ENCODE measurements around the gene ABHD2.

The ABHD2 gene

DNA sequence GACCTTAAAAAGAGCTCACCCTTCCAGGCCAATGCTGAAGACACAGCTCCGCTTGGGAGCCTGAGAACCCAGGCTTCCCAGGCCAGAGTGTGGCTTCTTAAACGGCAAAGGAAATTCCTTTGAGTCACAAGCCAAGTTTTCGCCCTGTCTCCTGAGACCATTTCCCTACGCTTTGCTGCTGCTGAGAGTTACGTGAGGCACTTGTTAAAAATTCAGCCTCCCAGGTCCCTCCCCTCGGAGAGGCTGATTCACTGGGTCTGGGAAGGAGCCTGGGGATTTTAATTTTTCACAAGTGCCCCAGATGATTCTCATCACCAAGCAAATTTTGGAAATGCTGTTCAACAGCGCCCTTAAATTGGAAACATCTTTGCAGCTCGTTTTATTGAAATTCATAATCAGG lies 107.6 kb downstream of the ABHD2 start:
- no peak for DNase-seq

DNA sequence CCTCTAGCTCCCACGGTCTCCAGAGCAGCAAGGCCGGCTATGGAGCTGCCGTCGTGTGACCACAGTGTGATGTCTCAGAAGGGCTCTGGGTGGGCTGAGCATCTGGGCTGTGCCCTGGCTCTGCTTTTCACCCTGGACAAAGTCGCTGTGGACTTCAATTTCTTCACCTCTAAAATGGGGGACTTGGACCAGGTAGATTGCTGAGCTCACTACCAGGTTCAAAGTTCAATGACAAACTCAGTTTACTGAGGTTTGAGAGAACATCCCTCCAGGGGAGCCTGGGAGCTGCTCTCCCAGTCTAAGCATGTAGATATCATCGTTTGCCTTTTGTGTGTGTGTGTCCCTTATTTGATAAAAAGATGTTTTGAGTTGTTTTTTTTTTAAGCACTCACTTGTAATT lies 108.0 kb downstream of the ABHD2 start:
- no peak for DNase-seq

DNA sequence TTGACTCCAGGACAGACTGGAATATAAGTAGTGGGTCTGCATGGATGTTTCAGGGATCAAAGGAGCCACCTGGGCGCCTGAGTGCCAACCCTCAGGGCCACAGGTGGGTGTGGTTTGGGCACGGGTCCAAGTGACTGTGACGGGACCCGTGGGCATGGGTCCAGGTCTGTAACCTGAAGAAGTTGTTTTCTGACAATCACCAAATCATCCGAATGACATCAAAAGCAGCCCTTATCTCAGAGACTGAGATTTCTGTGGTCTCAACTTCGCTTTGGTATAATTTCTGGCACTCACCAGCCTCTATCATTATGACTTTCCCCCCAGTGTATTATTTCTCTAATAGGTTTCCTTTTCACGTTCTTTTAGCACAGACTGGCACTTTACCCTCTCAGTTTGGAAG lies 108.7 kb downstream of the ABHD2 start:
- no peak for DNase-seq

DNA sequence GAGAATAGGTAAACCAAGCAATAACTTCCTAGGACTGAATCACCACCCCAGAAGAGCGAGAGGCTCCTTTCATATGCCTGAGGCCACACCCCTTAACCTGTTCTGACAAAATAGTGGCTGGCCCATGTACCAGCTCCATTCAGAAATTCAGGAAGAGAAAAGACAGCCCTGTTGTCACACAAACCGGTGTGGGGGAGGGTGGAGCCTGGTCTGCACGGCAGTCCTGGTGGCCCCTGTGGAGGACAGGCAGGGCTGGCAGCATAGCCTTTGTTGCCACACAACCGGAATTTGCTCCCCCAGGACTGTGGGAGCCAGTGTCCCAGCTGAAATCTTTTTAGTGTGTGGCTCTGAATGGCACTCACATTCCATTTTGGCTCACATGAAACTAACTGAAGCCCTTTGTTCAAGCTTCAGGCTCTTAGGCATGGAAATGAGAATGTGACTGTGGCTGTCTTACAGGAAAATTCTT lies 109.3 kb downstream of the ABHD2 start:
- no peak for DNase-seq

DNA sequence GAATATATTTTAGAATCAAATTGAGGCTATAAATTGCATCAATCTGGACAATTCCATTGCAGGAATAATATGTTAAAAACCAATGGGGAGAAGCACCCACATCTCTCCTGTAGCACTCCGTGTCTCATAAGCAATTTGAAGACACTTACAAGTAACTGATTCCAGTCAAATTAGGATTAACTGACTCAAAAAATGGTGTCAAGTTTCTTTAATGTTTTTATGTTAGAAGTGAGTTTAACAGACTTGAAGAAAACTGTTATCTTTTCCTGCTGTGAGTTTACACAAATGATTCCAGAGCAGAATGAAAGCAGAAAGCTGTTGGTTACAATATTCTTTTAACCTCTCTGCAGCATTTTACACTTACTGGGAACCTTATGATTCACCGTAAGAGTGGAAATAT lies 109.9 kb downstream of the ABHD2 start:
- DNase-seq: no peak

DNA sequence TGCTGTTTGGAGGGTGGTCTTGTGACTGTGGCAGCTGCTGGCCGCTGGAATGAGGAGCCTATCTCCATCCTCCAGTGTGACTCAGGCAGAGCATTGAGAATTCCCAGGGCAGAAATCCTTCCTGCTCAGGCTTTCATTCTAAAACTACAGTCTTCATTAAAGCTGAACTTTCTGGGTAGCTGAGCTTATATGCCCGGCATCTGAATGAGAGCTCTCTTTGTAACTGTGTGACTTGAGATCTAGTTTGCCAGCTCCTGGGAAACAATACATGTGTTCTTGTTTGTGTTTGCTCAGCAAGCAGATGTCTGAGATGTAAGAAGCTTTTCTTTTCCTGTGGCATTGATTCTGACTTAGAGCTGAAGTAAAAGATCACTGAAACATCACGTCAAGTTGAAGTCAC lies 110.7 kb downstream of the ABHD2 start:
- DNase-seq: no peak

DNA sequence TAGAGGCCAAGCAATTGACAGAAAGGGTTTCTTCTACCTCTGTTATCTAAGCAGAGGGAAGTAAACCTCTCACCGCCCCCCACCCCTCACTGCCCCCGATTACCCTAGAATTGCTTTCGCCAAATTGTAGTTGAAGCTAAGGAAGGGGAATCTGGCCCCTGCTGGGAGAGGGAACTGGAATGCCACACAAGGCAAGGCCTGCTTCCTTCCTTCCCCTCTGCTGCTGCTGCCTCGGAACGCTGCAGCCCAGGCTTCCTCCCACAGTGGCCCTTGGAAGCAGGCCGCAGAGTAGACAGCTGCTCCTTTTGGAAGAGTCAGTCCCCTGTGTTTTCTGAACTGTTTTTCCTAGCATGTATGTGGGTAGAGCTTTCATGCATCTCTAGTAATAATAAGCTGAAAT lies 111.5 kb downstream of the ABHD2 start:
- DNase-seq: peak; percentile 49

DNA sequence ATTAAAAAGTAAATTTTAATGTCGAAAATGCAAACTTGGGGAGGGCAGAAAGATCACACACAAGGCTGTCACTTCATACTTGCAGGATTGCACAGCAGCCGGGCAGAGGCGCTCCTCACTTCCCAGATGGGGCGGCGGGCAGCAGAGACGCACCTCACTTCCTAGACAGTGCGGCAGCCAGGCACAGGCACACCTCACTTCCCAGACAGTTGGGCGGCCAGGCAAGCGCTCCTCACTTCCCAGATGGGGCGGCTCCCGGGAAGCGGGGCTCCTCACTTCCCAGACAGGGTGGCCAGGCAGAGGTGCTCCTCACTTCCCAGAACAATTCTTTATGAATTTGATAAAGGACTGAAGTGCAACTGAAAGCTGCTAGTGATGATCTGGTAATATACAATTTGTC lies 111.9 kb downstream of the ABHD2 start:
- DNase-seq: no peak

DNA sequence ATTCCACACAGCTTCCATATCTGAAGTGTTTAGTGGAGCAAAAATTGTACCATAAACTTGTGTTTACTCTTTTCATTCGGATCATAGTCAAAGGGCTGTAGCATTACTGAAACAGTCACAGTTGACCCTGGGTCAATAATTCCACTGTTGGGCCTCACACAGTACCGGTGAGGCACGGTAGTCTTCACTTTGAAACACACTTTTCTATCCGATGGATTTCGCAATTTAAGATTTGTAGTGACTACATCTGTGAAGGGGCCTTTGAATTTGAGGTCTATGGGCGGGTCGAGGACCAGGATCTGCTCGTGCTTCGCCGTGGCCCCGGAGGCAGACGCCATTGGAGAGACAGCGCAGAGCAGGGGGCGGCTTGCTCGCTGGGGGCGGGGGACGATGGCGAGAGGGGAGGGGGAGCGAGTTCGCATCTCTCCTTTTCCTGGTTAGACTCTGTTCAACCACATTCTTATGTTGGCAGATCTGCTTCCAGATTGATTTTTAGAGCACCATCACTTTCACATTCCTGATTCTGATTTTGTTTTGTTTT lies 113.3 kb downstream of the ABHD2 start:
- DNase-seq: no peak

DNA sequence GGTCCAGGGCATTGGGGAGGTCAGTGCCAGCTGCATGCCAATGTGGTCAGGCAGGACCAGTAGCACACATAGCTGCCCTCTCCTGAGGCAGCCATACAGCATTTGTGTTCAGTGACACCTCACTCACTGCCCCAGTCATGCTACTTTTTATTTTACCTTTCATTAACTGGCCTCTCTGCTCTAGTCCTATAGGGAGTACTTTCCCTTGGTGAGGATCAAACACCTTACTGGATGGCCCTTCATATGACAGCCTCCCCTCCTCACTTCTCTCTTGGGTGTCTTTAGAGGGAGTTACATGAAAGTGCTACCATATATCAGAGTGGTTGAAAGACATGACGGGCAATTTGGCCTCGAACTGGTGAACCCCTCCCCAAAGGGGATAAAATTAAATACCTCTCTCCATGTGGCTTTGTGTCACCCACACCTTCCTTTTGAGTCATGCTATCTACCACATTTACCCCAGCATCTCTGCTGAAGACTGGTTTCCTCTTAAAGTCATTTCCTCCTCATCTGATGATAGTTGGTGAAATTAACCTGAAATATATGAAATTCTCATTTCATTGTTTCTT lies 115.5 kb downstream of the ABHD2 start:
- no peak for DNase-seq

DNA sequence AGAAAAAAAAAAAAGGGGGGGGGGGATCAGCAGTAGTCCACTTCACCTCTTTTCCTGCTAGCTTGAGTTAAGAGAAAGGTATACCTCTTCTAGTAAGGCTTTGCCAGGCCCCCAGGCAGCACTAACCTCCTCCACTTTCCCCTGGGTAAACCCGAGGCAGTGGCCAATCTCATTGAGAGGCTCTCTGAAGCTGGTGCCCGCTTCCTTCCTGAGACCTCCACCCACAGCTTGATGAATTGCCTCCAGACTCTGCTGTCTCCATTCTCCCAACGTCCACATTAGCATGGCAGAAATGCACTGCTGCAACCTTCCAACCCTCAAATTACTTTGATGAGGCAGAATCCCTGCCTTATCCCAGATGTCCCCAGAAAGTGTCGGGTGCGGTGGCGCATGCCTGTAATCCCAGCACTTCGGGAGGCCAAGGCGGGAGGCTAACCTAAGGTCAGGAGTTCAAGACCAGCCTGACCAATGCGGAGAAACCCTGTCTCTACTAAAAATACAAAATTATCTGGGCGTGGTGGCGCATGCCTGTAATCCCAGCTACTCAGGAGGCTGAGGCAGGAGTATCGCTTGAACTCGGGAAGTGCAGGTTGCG lies 117.8 kb downstream of the ABHD2 start:
- DNase-seq: no peak

DNA sequence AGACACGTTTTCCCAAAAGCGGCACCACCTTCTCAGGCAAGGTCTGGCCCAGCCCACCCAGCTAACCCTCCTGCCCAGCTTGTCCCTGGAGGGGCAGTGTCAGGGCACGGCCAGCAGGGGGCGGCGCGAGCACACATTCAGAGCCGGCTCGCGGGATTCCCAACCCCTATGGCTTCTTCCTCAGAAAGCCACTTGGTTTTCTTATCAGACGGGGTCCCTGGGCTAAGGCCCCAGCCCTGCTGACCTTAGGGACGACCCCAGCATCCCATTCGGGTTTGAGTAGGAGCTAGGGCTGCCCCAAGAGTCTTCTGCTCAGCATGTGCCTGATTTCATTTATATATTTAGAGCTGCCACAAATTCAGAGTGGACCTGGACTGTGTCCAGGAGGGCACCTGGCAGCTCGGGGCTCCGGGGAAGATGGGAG lies 118.7 kb downstream of the ABHD2 start:
- DNase-seq: peak; percentile 78

DNA sequence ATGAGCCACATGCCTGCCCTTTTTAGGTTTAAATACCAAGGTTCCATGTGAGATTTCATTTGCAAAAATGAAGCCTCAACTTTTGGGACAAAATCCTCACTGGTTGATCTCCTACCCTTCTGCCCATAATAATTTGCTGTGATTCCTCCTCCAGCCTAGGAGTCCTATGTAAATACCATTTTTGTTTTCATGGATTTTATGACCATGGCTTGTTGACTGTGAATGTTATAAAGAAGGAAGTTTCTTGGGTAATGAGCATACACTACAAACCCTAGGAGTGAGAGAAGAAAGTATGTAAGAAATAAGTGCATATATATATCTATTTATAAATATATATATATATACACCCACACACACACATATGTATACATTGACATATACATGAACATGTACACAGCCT lies 120.0 kb downstream of the ABHD2 start:
- no peak for DNase-seq

DNA sequence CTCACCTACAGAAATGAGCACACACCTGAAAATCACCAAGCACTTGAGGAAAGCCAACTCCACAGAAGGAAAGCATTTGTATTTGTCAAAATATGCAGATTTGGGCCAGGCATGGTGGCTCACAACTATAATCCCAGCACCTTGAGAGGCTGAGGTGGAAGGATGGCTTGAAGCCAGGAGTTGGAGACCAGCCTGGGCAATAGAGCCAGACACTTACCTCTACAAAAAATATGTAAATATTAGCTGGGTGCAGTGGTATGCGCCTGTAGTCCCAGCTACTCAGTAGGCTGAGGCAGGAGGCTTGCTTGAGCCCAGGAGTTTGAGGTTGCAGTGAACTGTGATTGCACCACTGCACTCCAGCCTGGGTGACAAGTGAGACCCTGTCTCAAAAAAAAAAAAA lies 120.8 kb downstream of the ABHD2 start:
- no peak for DNase-seq

DNA sequence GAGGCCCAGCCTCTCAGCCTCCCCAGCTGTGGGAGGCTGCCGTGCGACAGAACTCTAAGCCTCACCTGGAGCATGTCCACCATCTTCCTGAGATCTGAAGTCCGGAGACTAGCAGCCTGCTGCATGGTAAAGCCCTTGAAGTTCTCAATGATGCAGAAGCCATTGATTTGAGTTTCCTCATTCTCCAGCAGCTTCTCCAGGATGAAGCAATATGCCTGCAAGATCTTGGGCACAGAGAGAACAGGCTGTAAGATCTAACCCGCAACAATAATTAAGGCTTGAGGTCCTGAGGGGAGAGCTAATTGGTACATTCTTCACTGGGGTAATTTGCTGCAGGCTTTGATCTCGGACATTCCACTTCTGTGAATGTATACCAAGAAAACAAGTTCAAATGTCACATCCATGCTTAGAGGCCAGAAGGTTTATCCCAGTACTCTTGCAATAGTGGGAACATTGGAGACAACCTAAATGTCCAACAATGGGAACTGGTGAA lies 123.5 kb downstream of the ABHD2 start:
- no peak for DNase-seq

DNA sequence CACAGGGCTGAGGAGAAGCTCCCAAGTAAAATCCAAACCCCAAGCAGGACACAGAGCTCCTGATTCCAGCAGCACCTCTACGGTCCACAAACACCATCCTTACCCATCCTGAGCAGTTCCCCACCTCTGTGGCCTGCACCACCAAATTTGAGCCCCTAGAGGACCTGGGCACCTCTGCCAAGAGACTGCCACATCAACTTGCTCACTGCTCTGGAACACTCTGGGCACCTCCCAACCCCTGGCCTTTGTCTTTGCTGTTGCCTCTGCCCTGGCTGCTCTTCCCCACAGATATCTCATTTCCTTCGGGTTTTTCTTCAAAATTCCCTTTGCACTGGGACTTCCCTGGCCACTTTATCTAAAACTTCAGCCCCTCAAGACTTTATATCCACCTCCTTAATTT lies 127.4 kb downstream of the ABHD2 start:
- DNase-seq: no peak

DNA sequence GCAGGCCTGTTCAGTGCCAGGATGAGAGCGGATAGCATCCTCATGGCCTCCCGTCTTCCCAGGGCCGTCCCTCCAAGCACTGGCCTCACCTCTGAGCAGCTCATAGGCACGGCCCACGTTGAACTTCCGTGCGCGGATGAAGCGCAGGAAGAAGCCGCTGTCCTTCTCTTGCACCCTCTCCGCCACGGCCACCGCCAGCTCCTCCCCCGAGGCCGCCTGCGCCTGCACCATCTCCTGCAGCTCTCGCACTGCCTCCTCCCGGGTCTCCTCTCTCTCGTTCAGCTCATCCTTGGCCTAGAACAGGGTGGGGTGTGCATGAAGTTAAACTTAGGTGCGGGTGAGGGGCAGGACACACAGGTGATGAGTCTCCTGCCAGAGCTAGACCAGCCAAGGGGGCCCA lies 128.8 kb downstream of the ABHD2 start:
- no peak for DNase-seq

DNA sequence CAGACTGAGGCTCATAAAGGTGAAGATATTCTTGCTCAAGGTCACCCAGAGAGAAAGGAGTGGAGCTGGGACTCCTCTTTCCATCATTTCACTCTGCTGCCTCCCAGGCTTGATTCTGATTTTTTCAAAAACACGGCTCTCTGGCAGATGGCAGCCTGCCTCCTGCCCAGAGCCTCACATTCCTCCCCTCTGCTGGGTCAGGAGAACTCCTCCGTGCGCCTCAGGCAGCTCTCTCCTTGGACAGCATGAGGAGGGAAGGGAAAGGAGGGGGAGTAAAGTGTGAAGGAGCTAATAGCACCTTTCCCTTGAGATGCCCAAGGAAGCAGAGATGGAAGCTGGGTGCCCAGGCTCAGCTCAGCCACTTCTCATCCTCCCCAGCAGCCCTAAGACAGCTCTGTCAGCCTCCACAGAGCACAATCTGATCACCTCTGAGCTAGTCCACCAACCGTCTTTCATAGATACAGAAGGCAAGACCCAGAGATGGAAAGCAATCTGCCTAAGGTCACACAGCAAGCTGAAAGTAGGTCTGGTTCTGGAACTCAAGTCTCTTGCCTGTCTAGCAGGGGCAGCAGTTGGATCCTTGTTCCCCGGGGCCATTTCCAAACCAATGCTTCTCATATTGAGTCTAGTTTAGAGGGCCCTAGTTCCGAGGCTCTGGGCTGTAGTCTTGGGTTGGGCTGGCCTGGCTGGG lies 129.6 kb downstream of the ABHD2 start:
- DNase-seq: no peak

DNA sequence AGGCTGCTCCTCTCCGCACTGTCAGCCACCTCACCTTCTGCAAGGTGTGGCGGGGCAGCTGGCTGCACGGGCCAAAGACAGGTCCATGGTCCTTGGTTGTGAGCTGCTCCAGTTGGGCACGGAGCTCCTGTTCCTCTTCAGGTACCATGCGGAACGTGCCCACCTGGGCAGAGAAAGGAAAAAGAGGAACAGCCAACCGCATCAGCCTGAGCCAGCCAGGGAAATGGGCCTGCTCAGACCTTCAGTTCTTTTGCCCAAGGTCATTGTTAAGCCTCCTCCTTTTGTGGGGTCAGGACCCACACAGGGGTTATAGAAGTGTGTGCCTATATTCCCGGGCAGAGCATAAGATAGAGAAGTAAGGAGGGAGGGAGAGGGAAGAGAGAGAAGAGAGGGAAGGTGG lies 130.3 kb downstream of the ABHD2 start:
- no peak for DNase-seq

DNA sequence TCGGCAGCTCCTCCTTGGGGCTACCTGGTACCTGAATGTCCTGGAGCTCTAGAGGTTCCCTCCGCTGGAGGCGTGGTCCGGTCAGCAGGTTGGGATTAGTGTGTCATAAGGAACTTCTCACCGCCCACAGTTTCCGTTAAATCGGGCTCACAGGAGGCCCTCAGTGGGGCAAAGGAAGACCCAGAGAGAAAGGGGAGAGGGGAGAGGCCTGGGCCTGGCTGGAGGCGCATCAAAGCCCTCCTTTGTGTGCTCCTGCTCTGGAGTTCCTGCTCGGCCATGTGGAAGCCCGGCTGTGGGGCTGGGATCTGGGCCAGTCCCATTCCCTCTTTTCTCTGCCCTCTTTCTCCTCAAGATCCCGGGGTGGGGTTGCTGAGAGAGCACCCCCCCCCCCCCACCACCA lies 133.3 kb downstream of the ABHD2 start, which contains the start of gene RLBP1:
Gene RLBP1 (minus strand): TSS at position 37 of the 400 bp plus-strand sequence. CDS start 2,604 bp downstream, outside the sequence.
- DNase-seq: no peak

DNA sequence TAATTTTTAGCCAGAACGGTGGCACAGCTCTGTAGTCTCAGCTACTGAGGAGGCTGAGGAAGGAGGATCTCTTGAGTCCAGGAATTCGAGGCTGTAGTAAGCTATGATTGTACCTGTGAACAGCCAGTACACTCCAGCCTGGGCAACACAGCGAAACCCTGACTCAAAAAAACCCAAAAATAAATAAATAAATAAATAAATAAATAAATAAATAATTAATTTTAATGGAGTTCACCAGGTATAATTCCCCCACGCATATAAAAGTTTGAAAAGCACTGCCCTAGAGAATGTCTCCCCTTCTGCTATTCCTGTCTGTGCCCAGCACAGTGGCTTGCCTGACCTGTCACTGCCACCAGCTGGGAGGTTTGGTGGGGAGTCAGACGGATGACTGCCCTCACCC lies 137.3 kb downstream of the ABHD2 start:
- DNase-seq: no peak

DNA sequence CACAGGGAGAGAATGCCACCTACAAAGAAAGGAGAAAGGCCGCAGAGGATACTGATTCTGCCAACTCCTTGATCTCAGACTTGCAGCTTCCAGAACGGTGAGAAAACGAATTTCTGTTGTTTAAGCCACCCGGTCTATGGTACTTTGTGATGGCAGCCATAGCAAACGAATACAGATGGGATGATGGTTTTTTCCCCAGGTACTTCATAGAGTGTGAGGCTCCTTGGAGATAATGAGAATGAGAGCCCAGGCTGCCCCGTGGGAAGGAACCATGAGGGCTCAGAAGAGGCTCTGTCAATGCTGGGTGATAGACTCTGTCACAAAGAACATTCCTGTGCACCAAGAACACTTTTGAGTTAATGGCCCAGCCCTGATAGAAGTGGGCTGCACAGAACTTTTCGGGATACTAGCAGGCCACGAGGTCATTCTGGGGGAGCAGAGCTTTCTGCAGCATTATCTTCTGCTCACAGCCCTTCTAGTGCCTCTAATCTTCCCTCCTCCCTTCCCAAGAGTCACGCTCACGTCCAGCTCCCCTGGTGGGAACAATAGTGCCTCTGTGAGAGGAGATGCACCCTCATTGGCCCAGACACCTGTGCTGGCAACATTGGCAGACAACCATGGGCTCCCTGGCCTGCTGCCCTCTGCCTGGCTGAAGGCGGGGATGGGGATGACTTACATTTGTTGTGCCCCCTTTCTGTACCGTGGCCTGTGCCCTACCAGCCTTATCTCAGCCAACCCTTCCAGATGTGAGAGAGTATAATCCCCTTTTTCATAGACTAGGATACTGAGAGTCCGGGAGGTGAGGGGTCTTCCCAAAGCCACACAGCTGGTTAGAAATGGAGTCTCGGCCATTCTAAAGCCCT lies 138.3 kb downstream of the ABHD2 start:
- no peak for DNase-seq

DNA sequence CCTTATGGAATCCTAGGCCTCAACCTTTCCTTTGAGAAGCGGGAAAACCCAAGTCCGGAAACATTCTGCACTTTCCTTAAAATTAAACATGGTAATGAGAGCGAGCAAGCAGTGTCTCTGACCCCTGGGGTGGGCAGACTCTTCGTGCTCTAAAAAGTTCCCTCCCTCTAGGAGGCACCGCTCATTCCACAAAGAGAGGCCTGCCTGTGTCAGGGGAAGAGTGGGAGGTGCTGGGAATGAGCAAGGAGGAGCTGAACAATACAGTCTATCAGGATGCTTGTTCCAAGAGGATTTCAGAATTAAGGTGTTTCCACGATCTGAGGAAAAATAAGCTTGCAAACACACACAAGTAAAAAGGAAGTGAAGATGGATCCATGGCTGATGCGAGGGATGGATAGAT lies 139.2 kb downstream of the ABHD2 start:
- no peak for DNase-seq

All from femur (tissue), 1 donor.